Duodenal mucosa (tissue), 2 donors: Measurements from ENCODE around the gene NPAS1.

Source experiments
- H3K27ac ChIP-seq: one replicate; pipeline ENCODE4 v1.7.0; 2013; ENCODE audit warnings: low read depth, low read length
- H3K27me3 ChIP-seq, 2 donors: one replicate each; pipeline ENCODE4 v1.7.0; 2013; ENCODE audit warnings: low read length in 2 of 2, control low read depth in 1 of 2; ENCODE audit not compliant: insufficient read depth in 2 of 2, control insufficient read depth in 1 of 2
- H3K36me3 ChIP-seq, 2 donors: one replicate each; pipeline ENCODE4 v1.7.0; 2013; ENCODE audit warnings: low read length in 2 of 2, control low read depth in 1 of 2; ENCODE audit not compliant: insufficient read depth in 2 of 2, control insufficient read depth in 1 of 2
- H3K4me1 ChIP-seq, 2 donors: one replicate each; pipeline ENCODE4 v1.7.0; 2013; ENCODE audit warnings: low read length in 2 of 2, control low read depth in 1 of 2; ENCODE audit not compliant: insufficient read depth in 2 of 2, control insufficient read depth in 1 of 2
- H3K4me3 ChIP-seq, 2 donors: one replicate each; pipeline ENCODE4 v1.7.0; 2013; ENCODE audit warnings: low read length in 2 of 2, low read depth in 1 of 2
- H3K9ac ChIP-seq, 2 donors: one replicate each; pipeline ENCODE4 v1.7.0; 2013; ENCODE audit warnings: low read length in 2 of 2, low read depth in 1 of 2
- H3K9me3 ChIP-seq, 2 donors: one replicate each; pipeline ENCODE4 v1.7.0; 2013; ENCODE audit warnings: low read length in 2 of 2, control low read depth in 1 of 2; ENCODE audit not compliant: control insufficient read depth in 1 of 2

The NPAS1 gene

GRCh38 chr19:46992699-46993535 is 26.7 kb upstream of the NPAS1 start:
- Histone ChIP-seq H3K36me3 (peaks cover 20 to 73% of the 10 kb centered on the region in 2 donors), H3K27ac (no peak overlapping the region), H3K4me3 (no peak overlapping the region), H3K9me3 (no peaks in the 10 kb centered on the region), H3K27me3 (no peaks in the 10 kb centered on the region), H3K9ac (no peak overlapping the region), H3K4me1 (peaks cover 0 to 9% of the 10 kb centered on the region in 2 donors)

DNA sequence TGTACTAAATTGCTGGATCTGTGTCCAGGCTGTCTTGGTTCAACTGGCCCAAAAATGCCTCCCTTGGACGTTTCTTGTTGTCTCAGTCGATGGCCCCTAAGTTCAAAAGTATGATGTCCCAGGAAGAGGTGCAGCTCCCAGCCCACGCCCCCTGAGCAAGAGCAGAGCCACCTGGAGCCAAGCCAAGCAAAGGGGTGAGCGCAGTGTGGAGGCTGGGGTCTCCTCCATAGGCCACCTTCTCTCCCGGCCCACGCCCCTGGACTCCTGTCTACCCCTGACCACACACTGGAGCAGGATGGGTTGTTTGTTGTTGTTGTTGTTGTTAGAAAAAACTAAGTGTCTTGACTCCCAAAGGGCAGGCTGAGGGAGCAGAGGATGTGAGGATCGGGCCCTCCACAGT is 26.0 kb upstream of the NPAS1 start:
- no peaks in the 10 kb centered on the region for H3K9me3 ChIP-seq
- H3K27me3 ChIP-seq = no peaks in the 10 kb centered on the region
- H3K4me3 ChIP-seq = no peak overlapping the region
- H3K9ac ChIP-seq = no peak overlapping the region
- no peak overlapping the region for H3K27ac ChIP-seq
- H3K36me3 ChIP-seq = peaks cover 13 to 72% of the 10 kb centered on the region in 2 donors
- H3K4me1 ChIP-seq = peaks cover 0 to 9% of the 10 kb centered on the region in 2 donors

DNA sequence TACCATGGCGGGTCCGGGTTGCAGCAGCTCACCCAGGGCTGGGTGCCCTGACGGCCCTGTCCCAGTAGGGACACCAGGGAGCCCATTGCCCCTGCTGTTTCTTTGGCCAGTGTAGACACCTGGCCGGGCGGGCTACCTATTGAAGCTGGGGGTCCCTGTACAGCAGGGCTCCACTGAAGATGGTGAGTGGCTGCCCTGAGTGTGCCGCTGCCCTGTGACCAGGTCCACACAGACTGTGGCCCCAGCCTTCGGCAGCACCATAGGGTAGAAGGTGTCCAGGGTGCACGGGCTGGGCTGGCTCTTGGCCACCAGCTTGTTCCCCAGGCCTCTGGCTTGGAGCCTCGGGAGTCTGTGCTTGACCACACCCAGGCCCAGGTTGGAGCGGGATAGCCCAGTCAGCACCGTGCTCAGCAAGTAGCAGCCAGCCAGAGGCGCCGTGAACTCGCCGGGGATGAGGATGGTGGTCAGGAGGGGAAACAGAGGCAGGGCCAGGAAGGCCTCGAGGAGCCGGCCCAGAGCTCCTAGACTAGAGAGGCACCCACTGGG is 25.4 kb upstream of the NPAS1 start:
- Histone ChIP-seq H3K36me3 (peaks cover 10 to 72% of the 10 kb centered on the region in 2 donors), H3K9ac (no peak overlapping the region), H3K27me3 (no peaks in the 10 kb centered on the region), H3K27ac (no peak overlapping the region), H3K4me1 (peaks cover 0 to 9% of the 10 kb centered on the region in 2 donors), H3K9me3 (no peaks in the 10 kb centered on the region), H3K4me3 (no peak overlapping the region)

DNA sequence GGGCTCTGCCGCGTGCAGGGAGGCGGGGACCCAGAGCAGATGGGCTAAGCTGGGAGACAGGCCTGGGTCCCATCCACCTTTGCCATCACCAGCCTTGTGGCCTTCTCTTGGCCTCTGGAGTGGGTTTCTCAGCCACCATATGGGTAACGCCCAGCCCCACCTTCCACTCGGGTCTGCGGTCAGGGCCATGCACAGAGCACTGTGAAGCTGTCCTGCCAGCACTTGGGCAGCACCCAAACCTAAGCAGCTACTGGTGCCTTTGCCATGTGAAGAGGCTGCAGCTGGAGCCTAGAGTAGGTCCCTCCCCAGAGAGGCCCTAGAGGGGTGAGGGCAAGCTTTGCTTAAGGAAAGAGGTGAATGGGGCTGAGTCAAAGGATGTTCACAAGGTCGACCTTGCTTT is 24.1 kb upstream of the NPAS1 start:
- no peak overlapping the region for H3K27ac ChIP-seq
- H3K27me3 ChIP-seq = no peaks in the 10 kb centered on the region
- H3K4me1 ChIP-seq = peaks cover 0 to 9% of the 10 kb centered on the region in 2 donors
- peaks cover 13 to 72% of the 10 kb centered on the region in 2 donors for H3K36me3 ChIP-seq
- H3K9ac ChIP-seq = no peak overlapping the region
- H3K4me3 ChIP-seq = no peak overlapping the region
- H3K9me3 ChIP-seq = no peaks in the 10 kb centered on the region

- H3K9ac ChIP-seq = no peak overlapping the region
- H3K4me1 ChIP-seq = peaks cover 0 to 3% of the 10 kb centered on the region in 2 donors
- H3K27me3 ChIP-seq = peaks cover 1 to 12% of the 10 kb centered on the region in 2 donors
- H3K4me3 ChIP-seq = no peak overlapping the region
- no peaks in the 10 kb centered on the region for H3K9me3 ChIP-seq
- peaks cover 3 to 64% of the 10 kb centered on the region in 2 donors for H3K36me3 ChIP-seq
- no peak overlapping the region for H3K27ac ChIP-seq
These were observed 21.1 kb upstream of the NPAS1 start for GRCh38 chr19:46998445-46999125.

DNA sequence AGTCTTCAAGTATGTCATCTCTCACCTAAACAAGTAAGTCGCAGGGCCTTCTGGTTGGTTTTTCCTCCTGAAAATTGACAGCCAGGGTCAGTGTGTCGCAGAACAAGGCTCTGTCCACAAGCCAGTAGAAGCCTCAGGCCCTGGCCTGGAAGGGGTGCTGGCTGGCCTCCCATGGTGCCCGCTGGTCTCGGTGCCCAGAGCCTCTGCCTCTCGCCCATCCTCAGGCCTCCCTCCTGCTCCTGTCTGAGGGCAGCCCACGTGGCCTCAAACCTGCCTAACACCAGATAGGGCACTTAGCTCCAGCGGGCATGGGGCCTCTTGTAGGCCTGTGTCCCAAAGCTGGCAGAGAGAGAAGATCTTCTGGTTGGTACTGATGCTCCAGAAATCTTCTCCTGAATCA is 20.3 kb upstream of the NPAS1 start:
- H3K4me3 ChIP-seq = no peak overlapping the region
- H3K9me3 ChIP-seq = no peaks in the 10 kb centered on the region
- H3K4me1 ChIP-seq = peaks cover 0 to 3% of the 10 kb centered on the region in 2 donors
- peaks cover 8 to 20% of the 10 kb centered on the region in 2 donors for H3K27me3 ChIP-seq
- no peak overlapping the region for H3K9ac ChIP-seq
- no peak overlapping the region for H3K27ac ChIP-seq
- H3K36me3 ChIP-seq = peaks cover 3 to 56% of the 10 kb centered on the region in 2 donors

GRCh38 chr19:46999878-47000277 is 19.8 kb upstream of the NPAS1 start:
- H3K9ac ChIP-seq = no peak overlapping the region

GRCh38 chr19:47000373-47000772 is 19.3 kb upstream of the NPAS1 start:
- Histone ChIP-seq H3K36me3 (peaks cover 3 to 50% of the 10 kb centered on the region in 2 donors), H3K4me3 (no peak overlapping the region), H3K27me3 (peaks cover 14 to 22% of the 10 kb centered on the region in 2 donors), H3K27ac (no peak overlapping the region), H3K9ac (no peak overlapping the region), H3K9me3 (peaks cover 0 to under 1% of the 10 kb centered on the region in 2 donors), H3K4me1 (peaks cover 0 to 3% of the 10 kb centered on the region in 2 donors)

More at GRCh38 chr19:46999878-47000277, 19.8 kb upstream of the NPAS1 start:
- Histone ChIP-seq H3K4me1 (peaks cover 0 to 3% of the 10 kb centered on the region in 2 donors), H3K36me3 (peaks cover 3 to 51% of the 10 kb centered on the region in 2 donors), H3K9me3 (no peaks in the 10 kb centered on the region), H3K4me3 (no peak overlapping the region), H3K27ac (no peak overlapping the region), H3K27me3 (peaks cover 12 to 22% of the 10 kb centered on the region in 2 donors)

DNA sequence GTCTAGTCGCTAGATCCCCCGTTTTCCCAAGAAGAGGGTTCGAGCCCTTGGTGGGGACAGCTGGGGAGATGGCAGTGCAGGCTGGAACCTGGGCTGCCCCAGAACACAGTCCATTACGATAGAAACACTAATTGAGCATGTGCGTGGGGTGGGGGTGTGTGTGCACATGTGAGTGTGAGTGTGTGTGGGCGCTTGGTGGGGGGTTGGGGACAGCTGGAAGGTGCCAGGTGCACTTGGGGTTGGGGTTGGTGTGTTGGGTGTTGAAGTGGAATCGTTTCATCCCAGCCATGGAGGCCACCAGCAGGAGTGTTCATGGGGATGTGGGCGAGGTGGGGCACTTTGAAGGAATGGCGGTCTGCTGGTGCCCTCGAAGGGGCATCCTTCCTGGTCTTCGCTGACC is 18.1 kb upstream of the NPAS1 start:
- no peak overlapping the region for H3K27ac ChIP-seq
- peaks cover 0 to 5% of the 10 kb centered on the region in 2 donors for H3K9me3 ChIP-seq
- H3K4me3 ChIP-seq = no peak overlapping the region
- peaks cover 14 to 22% of the 10 kb centered on the region in 2 donors for H3K27me3 ChIP-seq
- no peak overlapping the region for H3K9ac ChIP-seq
- peaks cover 0 to 3% of the 10 kb centered on the region in 2 donors for H3K4me1 ChIP-seq
- peaks cover 3 to 44% of the 10 kb centered on the region in 2 donors for H3K36me3 ChIP-seq
